ENCODE measurements around the gene ITGA11.

Gene ITGA11
- total RNA-seq = 0.40 to 13.4 (median 2.5) reads per million in 18 experiments

- no peak for DNase-seq
Observed at GRCh38 chr15:68431792-68432401, at the start of gene ITGA11. ITGA11 (minus strand) TSS chr15:68432163; CDS start chr15:68432066, 97 bp downstream.

GRCh38 chr15:68481321-68481720, 49.4 kb upstream of the ITGA11 start:
- DNase-seq = no peak

GRCh38 chr15:68480296-68480695, 48.3 kb upstream of the ITGA11 start:
- no peak for DNase-seq

GRCh38 chr15:68479870-68480269, 47.9 kb upstream of the ITGA11 start:
- DNase-seq = no peak

GRCh38 chr15:68479406-68479805, 47.4 kb upstream of the ITGA11 start:
- DNase-seq = no peak

- no peak for DNase-seq
Observed at GRCh38 chr15:68478853-68479252, 46.9 kb upstream of the ITGA11 start.

GRCh38 chr15:68475449-68475848, 43.5 kb upstream of the ITGA11 start:
- DNase-seq = no peak

- DNase-seq = no peak
Observed at GRCh38 chr15:68471541-68471940, 39.6 kb upstream of the ITGA11 start.

GRCh38 chr15:68470976-68471375, 39.0 kb upstream of the ITGA11 start:
- no peak for DNase-seq

GRCh38 chr15:68470049-68470742, 38.2 kb upstream of the ITGA11 start:
- no peak for DNase-seq

GRCh38 chr15:68469162-68470048, 37.4 kb upstream of the ITGA11 start:
- DNase-seq = no peak

GRCh38 chr15:68466876-68467275, 34.9 kb upstream of the ITGA11 start:
- no peak for DNase-seq

- DNase-seq = no peak
Observed at GRCh38 chr15:68465861-68466560, 34.0 kb upstream of the ITGA11 start.

GRCh38 chr15:68464448-68465090, 32.6 kb upstream of the ITGA11 start:
- no peak for DNase-seq

- no peak for DNase-seq
Observed at GRCh38 chr15:68463996-68464395, 32.0 kb upstream of the ITGA11 start.

- DNase-seq = no peak
Observed at GRCh38 chr15:68463444-68463843, 31.5 kb upstream of the ITGA11 start.

- no peak for DNase-seq
Observed at GRCh38 chr15:68460166-68460565, 28.2 kb upstream of the ITGA11 start.

- DNase-seq = no peak
Observed at GRCh38 chr15:68450192-68450591, 18.2 kb upstream of the ITGA11 start.

GRCh38 chr15:68449389-68449788, 17.4 kb upstream of the ITGA11 start:
- no peak for DNase-seq

- DNase-seq = no peak
Observed at GRCh38 chr15:68447976-68448755, 16.2 kb upstream of the ITGA11 start.

GRCh38 chr15:68447209-68447608, 15.2 kb upstream of the ITGA11 start:
- DNase-seq = no peak

All from inflammatory macrophage (primary cell).